K562 (cell line): ENCODE data around the gene IRF2BP1. TPM values are rescaled to one million over a fixed set of nuclear protein-coding genes. Genes with fewer than 3 reads are reported as not detected.
A peak's percentile ranks its signal among the peaks of the same experiment; 100 is the strongest.

Source experiments
- ATAC-seq: fragments of 200-7000 bp; cut with Tn5 transposase; 3 replicates; pipeline ENCODE4 v1.9.1; 2020; ENCODE audit warnings: moderate library complexity
- BruUV-seq: library from RNA; stranded (reverse); fragments of 400-500 nt; replicated peaks from 2 replicates; lab custom pipeline; 2021; lab: Mats Ljungman, UMichigan
- CTCF ChIA-PET: fragments of 300-600 bp; formaldehyde crosslinking; extraction: SDS; loops from one replicate; lab custom pipeline; 2021; ENCODE audit warnings: low intra/inter-chr PET ratio; lab: Yijun Ruan, JAX
- POLR2A ChIA-PET: fragments of 300-600, 350-650 bp; sonication (Branson Sonifier 250); formaldehyde crosslinking; extraction: SDS; loops from one replicate; lab custom pipeline; 2021; ENCODE audit warnings: antibody characterized with exemption, inconsistent platforms; lab: Yijun Ruan, JAX
- DNase-seq, 4 experiments: peaks; one replicate each; pipeline versions ENCODE4 v3.0.0 to v3.0.0-alpha.2; 2011 to 2018; ENCODE audit warnings: low spot score in 3 of 4, mixed read lengths in 3 of 4; ENCODE audit errors: extremely low read depth in 1 of 4
- FAIRE-seq: peaks from 2 replicates; lab custom pipeline; 2011; peaks lifted over from hg19 to GRCh38; lab: Jason Lieb, UNC
- H2AFZ ChIP-seq: 2 replicates; pipeline ENCODE4 v1.6.0; 2011; ENCODE audit warnings: low read depth, low read length, control low read depth, inconsistent platforms
- H3K27ac ChIP-seq: fragments of 200-600 bp; 3 replicates; pipeline ENCODE4 v1.8.0; 2011; ENCODE audit warnings: low read depth, mild to moderate bottlenecking, control low read depth, inconsistent platforms, low read length, moderate library complexity, mixed read lengths; ENCODE audit errors: extremely low read depth
- H3K27me3 ChIP-seq, 2 experiments: fragments of 300-600 bp in 1 of 2; 2 replicates in 1 of 2; 3 replicates in 1 of 2; pipeline versions ENCODE4 v1.6.0 to v1.8.0; 2011; ENCODE audit warnings: inconsistent platforms in 2 of 2, low read length in 2 of 2, mild to moderate bottlenecking in 1 of 2, mixed read lengths in 1 of 2, moderate library complexity in 1 of 2; ENCODE audit not compliant: control insufficient read depth in 2 of 2, insufficient read depth in 2 of 2
- H3K36me3 ChIP-seq: fragments of 300-600 bp; 3 replicates; pipeline ENCODE4 v1.8.0; 2011; ENCODE audit warnings: mild to moderate bottlenecking, low read length, inconsistent platforms; ENCODE audit not compliant: control insufficient read depth, insufficient read depth
- H3K4me1 ChIP-seq, 2 experiments: fragments of 200-600 bp in 1 of 2; replicated peaks in 1 of 2; 2 replicates in 1 of 2; 3 replicates in 1 of 2; pipeline versions ENCODE4 v1.5.1 to v1.8.0; 2011; ENCODE audit warnings: inconsistent platforms in 2 of 2, low read length in 2 of 2, mild to moderate bottlenecking in 1 of 2, mixed read lengths in 1 of 2, moderate library complexity in 1 of 2; ENCODE audit not compliant: control insufficient read depth in 2 of 2, insufficient read depth in 2 of 2
- H3K4me2 ChIP-seq: 2 replicates; pipeline ENCODE4 v1.6.1; 2011; ENCODE audit warnings: low read length, control low read depth, inconsistent platforms, mixed read lengths; ENCODE audit not compliant: insufficient read depth
- H3K4me3 ChIP-seq: fragments of 200-600 bp; sonication (generic), shearing (Covaris generic); 2 replicates; pipeline ENCODE4 v1.5.1; 2016; ENCODE audit warnings: control low read depth, inconsistent platforms
- H3K79me2 ChIP-seq: fragments of 200-600 bp; 3 replicates; pipeline ENCODE4 v1.8.0; 2011; ENCODE audit warnings: low read length, inconsistent platforms; ENCODE audit not compliant: control insufficient read depth, insufficient read depth
- H3K9ac ChIP-seq, 2 experiments: 2 replicates each; pipeline versions ENCODE4 v1.6.0 to v1.6.1; 2011; ENCODE audit warnings: low read depth in 2 of 2, low read length in 2 of 2, control low read depth in 1 of 2, inconsistent platforms in 1 of 2, mild to moderate bottlenecking in 1 of 2, mixed read lengths in 1 of 2; ENCODE audit not compliant: insufficient read depth in 1 of 2
- H3K9me1 ChIP-seq: one replicate; pipeline ENCODE4 v1.6.0; 2011; ENCODE audit warnings: inconsistent platforms, mild to moderate bottlenecking, low read length, moderate library complexity; ENCODE audit not compliant: control insufficient read depth, insufficient read depth
- H3K9me3 ChIP-seq: replicated peaks from 2 replicates; pipeline ENCODE4 v1.5.1; 2011; ENCODE audit warnings: low read depth, low read length, inconsistent platforms; ENCODE audit not compliant: control insufficient read depth, insufficient read depth
- H4K20me1 ChIP-seq: replicated peaks from 2 replicates; pipeline ENCODE4 v1.6.1; 2011; ENCODE audit warnings: low read length, inconsistent platforms, mixed read lengths; ENCODE audit not compliant: control insufficient read depth, insufficient read depth
- ATF6 ChIP-seq: sonication (generic); formaldehyde crosslinking; IDR thresholded peaks from 2 replicates; pipeline ENCODE4 v1.4.0; 2020; ENCODE audit warnings: mild to moderate bottlenecking, missing genetic modification reagents
- BACH1 ChIP-seq: fragments of 200-800 bp; sonication (Bioruptor generic); IDR thresholded peaks from 2 replicates; pipeline ENCODE4 v1.6.1; 2016; ENCODE audit warnings: missing genetic modification characterization, missing compliant biosample characterization
- CBFA2T2 ChIP-seq: fragments of 450-650 bp; conservative IDR thresholded peaks from 2 replicates; pipeline ENCODE4 v1.6.1; 2017; ENCODE audit warnings: mild to moderate bottlenecking
- CBX3 ChIP-seq, 2 experiments: IDR thresholded peaks; 1 replicate in 1 of 2; 2 replicates in 1 of 2; pipeline ENCODE4 v1.6.1; 2012; ENCODE audit warnings: inconsistent platforms in 2 of 2, low read length in 2 of 2, borderline replicate concordance in 1 of 2, control low read depth in 1 of 2
- CEBPZ ChIP-seq: fragments of 150-350 bp; IDR thresholded peaks from 2 replicates; pipeline ENCODE4 v1.6.1; 2014; ENCODE audit warnings: low read depth, mild to moderate bottlenecking, low read length, borderline replicate concordance
- GTF2A2 ChIP-seq: IDR thresholded peaks from 2 replicates; pipeline ENCODE4 v1.6.1; 2016; ENCODE audit warnings: mild to moderate bottlenecking, missing genetic modification characterization, missing compliant biosample characterization
- HMBOX1 ChIP-seq: sonication (generic); IDR thresholded peaks from 2 replicates; pipeline ENCODE4 v1.6.1; 2016
- KDM5B ChIP-seq: fragments of 200-600 bp; sonication (generic); IDR thresholded peaks from 2 replicates; pipeline ENCODE4 v1.6.1; 2012; ENCODE audit warnings: low read depth, mild to moderate bottlenecking, moderate library complexity, low read length, control low read depth, inconsistent platforms; ENCODE audit not compliant: insufficient replicate concordance
- LEF1 ChIP-seq: fragments of 450-650 bp; IDR thresholded peaks from 2 replicates; pipeline ENCODE4 v1.6.1; 2016; ENCODE audit warnings: mild to moderate bottlenecking
- MAFK ChIP-seq: IDR thresholded peaks from 2 replicates; pipeline ENCODE4 v1.6.1; 2011; ENCODE audit warnings: low read length, improper control_type of control experiment
- POLR3G ChIP-seq: IDR thresholded peaks from 2 replicates; pipeline ENCODE4 v1.6.1; 2011; ENCODE audit not compliant: insufficient read length, insufficient replicate concordance; ENCODE audit errors: extremely low read depth
- SMARCE1 ChIP-seq: fragments of 450-650 bp; IDR thresholded peaks from 2 replicates; pipeline ENCODE4 v1.7.1; 2016; ENCODE audit warnings: mild to moderate bottlenecking
- TEAD4 ChIP-seq, 2 experiments: sonication (generic) in 1 of 2; formaldehyde crosslinking in 1 of 2; IDR thresholded peaks; 2 replicates each; pipeline versions ENCODE4 v1.6.1 to v1.8.0; 2012 to 2022; ENCODE audit warnings: borderline replicate concordance in 1 of 2, inconsistent platforms in 1 of 2, low read length in 1 of 2, mild to moderate bottlenecking in 1 of 2, missing genetic modification reagents in 1 of 2
- THRAP3 ChIP-seq: fragments of 450-650 bp; IDR thresholded peaks from 2 replicates; pipeline ENCODE4 v1.6.1; 2016; ENCODE audit warnings: mild to moderate bottlenecking, inconsistent platforms, borderline replicate concordance
- ZKSCAN1 ChIP-seq: fragments of 150-350 bp; IDR thresholded peaks from 2 replicates; pipeline ENCODE4 v1.6.1; 2016; ENCODE audit warnings: low read depth, low read length
- WGBS: fragments of 100-300 bp; shearing (Covaris generic); methylation state at CpG from one replicate; pipeline ENCODE4 v1.1.6; 2016; ENCODE audit warnings: low coverage, mixed read lengths; ENCODE audit not compliant: insufficient coverage; ENCODE audit errors: missing lambda C conversion rate; 5-methylcytosine and 5-hydroxymethylcytosine counted together
- in situ Hi-C: fragments of 300-500 bp; cut with MboI; formaldehyde crosslinking; loops from 4 replicates; pipeline ENCODE4 v1.15.0; 2018; ENCODE audit warnings: inconsistent platforms, mixed read lengths
- intact Hi-C: fragments of 100-400 bp; cut with micrococcal nuclease; formaldehyde crosslinking; loops from 2 replicates; pipeline ENCODE4 v1.14.2; 2022
- polyA plus RNA-seq, 8 experiments: library from polyadenylated mRNA; depleted of rRNA in 4 of 8; stranded (reverse) in 5 of 8; unstranded in 3 of 8; fragments of >200 nt; fragmentation: Nextera tagmentation in 2 of 8; fragmentation: Illumina TruSeq in 1 of 8; extraction: Ambion mirVana in 2 of 8; extraction: Trizol in 1 of 8; gene quantifications; 2 replicates each; pipeline versions ENCODE4 v1.2.1 to v1.2.3, GENCODE V29; 2011 to 2014; ENCODE audit warnings: inconsistent platforms in 1 of 8, missing spikeins in 1 of 8
- total RNA-seq, 7 experiments: library from RNA; depleted of rRNA in 6 of 7; stranded (reverse); fragments of >200 nt in 6 of 7; fragmentation: Illumina TruSeq in 2 of 7; extraction: Trizol in 2 of 7; gene quantifications; 2 replicates each; pipeline versions ENCODE4 v1.2.1 to v1.2.3, GENCODE V29; 2011 to 2021; ENCODE audit warnings: low replicate concordance in 1 of 7

Gene IRF2BP1
- total and polyA plus RNA-seq, 9 of the 15 experiments (the other 6 are each of a cell fraction or from before 2014, with no cell fraction given): 0.61 to 35.9 (median 3.5) TPM

GRCh38 chr19:45863335-45863839, 22.6 kb downstream of the IRF2BP1 start:
- peak overlapping the region; percentile 100 for H3K4me2 ChIP-seq
- H3K9me3 ChIP-seq: no peaks in the 10 kb centered on the region
- peaks cover 59% of the 10 kb centered on the region for H3K79me2 ChIP-seq
- peak overlapping the region; percentile 95 for H3K4me3 ChIP-seq
- ChIA-PET POLR2A (interaction anchor here (0.6 to 2.1 kb wide), 14 partner anchors 9 to 987 kb away, joined by 3 to 11 read pairs (median 4); partner anchors contain the start of genes AP2S1 and MYPOP), CTCF (interaction anchor here (2.7 to 5.5 kb wide), 3 partner anchors 19 to 214 kb away, joined by 6 to 102 read pairs (median 14); partner anchors contain the start of gene IRF2BP1)
- H3K27me3 ChIP-seq: no peaks in the 10 kb centered on the region
- H3K4me1 ChIP-seq: peaks cover 23 to 45% of the 10 kb centered on the region in 2 experiments
- DNase-seq: no peak
- peaks cover 2% of the 10 kb centered on the region for H3K9me1 ChIP-seq
- FAIRE-seq: peak; percentile 52
- peak overlapping the region; percentile 71 to 94 for H3K9ac ChIP-seq
- intact Hi-C loops: loop anchor here (1.0 kb wide), 2 partner anchors 20 to 39 kb away; partner anchors contain the start of gene MYPOP
- ATAC-seq: no peak
- peaks cover 27% of the 10 kb centered on the region; the same call in 2 of the 3 replicates for H3K36me3 ChIP-seq
- peak overlapping the region; percentile 48; the same call in 2 of the 3 replicates for H3K27ac ChIP-seq
- 2% methylated on average over 15 of the region's 22 CpGs for WGBS
- BruUV-seq: no TSS peak
- peak overlapping the region; percentile 99 for H2AFZ ChIP-seq
- no peaks in the 10 kb centered on the region for H4K20me1 ChIP-seq
- in situ Hi-C loops: no loop called here
- TF ChIP-seq CBFA2T2: no peak
- no peak for TF ChIP-seq CBX3 (IDR thresholded peaks at IDR 0.05; ENCODE audit: borderline replicate concordance in 1 of 2, low read length in 2 of 2)
- no peak for TF ChIP-seq THRAP3
- peak; percentile 29; the same call in 1 of the 2 replicates for TF ChIP-seq BACH1 (tag)
- no peak for TF ChIP-seq GTF2A2 (tag)
- TF ChIP-seq POLR3G: no peak
- 0 out of 2 replicates have a peak, but pooled peaks have one; percentile 69 for TF ChIP-seq ATF6
- 0 out of 2 replicates have a peak, but pooled peaks have one; percentile 42 for TF ChIP-seq SMARCE1
- TF ChIP-seq KDM5B: peak; percentile 1
- no peak for TF ChIP-seq TEAD4 (IDR thresholded peaks at IDR 0.05; ENCODE audit: low read length)
- no peak for TF ChIP-seq TEAD4 (CRISPR knock-in tag; IDR thresholded peaks at IDR 0.05; ENCODE audit: borderline replicate concordance)
- TF ChIP-seq MAFK: no peak
- TF ChIP-seq CEBPZ: no peak; the same call in 1 of the 2 replicates
- 0 out of 2 replicates have a peak, but pooled peaks have one; percentile 17 for TF ChIP-seq LEF1
- TF ChIP-seq HMBOX1: no peak
- 0 out of 2 replicates have a peak, but pooled peaks have one; percentile 1 for TF ChIP-seq ZKSCAN1
